ENCODE measurements around the gene ASGR1.

Gene ASGR1

GRCh38 chr17:7211491-7212273, 32.5 kb upstream of the ASGR1 start:
- Histone ChIP-seq H3K79me2 (ENCODE audit: insufficient read depth, low read length) (peaks cover 17% of the 10 kb centered on the region), H4K20me1 (ENCODE audit: insufficient read depth, low read length) (no peaks in the 10 kb centered on the region), H2AFZ (ENCODE audit: low read depth, low read length) (no peak overlapping the region), H3K27me3 (ENCODE audit: insufficient read depth, low read length, poor library complexity) (no peaks in the 10 kb centered on the region), H3K9me3 (ENCODE audit: insufficient read depth, low read length, severe bottlenecking) (no peaks in the 10 kb centered on the region), H3K4me3 (ENCODE audit: low read depth in 1 of 2, low read length in 2 of 2) (no peak overlapping the region), H3K36me3 (ENCODE audit: insufficient read depth, low read length) (no peaks in the 10 kb centered on the region), H3K4me2 (ENCODE audit: insufficient read depth, low read length) (no peak overlapping the region), H3K9ac (ENCODE audit: low read depth, low read length) (no peak overlapping the region), H3K4me1 (ENCODE audit: insufficient read depth, low read length) (peaks cover 36% of the 10 kb centered on the region), H3K27ac (ENCODE audit: low read length) (no peak overlapping the region)
- no peak for DNase-seq
- ATAC-seq (ENCODE audit: insufficient read depth, low read depth), result no peak
- TF ChIP-seq EZH2 (IDR thresholded peaks at IDR 0.05; ENCODE audit: borderline replicate concordance, low read depth, low read length, severe bottlenecking), result no peak
- TF ChIP-seq, protein P1, sequence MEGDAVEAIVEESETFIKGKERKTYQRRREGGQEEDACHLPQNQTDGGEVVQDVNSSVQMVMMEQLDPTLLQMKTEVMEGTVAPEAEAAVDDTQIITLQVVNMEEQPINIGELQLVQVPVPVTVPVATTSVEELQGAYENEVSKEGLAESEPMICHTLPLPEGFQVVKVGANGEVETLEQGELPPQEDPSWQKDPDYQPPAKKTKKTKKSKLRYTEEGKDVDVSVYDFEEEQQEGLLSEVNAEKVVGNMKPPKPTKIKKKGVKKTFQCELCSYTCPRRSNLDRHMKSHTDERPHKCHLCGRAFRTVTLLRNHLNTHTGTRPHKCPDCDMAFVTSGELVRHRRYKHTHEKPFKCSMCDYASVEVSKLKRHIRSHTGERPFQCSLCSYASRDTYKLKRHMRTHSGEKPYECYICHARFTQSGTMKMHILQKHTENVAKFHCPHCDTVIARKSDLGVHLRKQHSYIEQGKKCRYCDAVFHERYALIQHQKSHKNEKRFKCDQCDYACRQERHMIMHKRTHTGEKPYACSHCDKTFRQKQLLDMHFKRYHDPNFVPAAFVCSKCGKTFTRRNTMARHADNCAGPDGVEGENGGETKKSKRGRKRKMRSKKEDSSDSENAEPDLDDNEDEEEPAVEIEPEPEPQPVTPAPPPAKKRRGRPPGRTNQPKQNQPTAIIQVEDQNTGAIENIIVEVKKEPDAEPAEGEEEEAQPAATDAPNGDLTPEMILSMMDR (IDR thresholded peaks at IDR 0.05; ENCODE audit: borderline replicate concordance, extremely low read depth, low read length, poor library complexity, severe bottlenecking), result no peak

GRCh38 chr17:7208754-7209460, 29.7 kb upstream of the ASGR1 start:
- ATAC-seq (ENCODE audit: insufficient read depth, low read depth) (no peak), DNase-seq (no peak)
- no peak for TF ChIP-seq EZH2 (IDR thresholded peaks at IDR 0.05; ENCODE audit: borderline replicate concordance, low read depth, low read length, severe bottlenecking)
- no peaks in the 10 kb centered on the region; the same call in 1 of the 2 replicates for H3K36me3 ChIP-seq (ENCODE audit: insufficient read depth, low read length)
- H2AFZ ChIP-seq (ENCODE audit: low read depth, low read length), result no peak overlapping the region
- no peak overlapping the region for H3K4me2 ChIP-seq (ENCODE audit: insufficient read depth, low read length)
- peaks cover 8% of the 10 kb centered on the region for H3K79me2 ChIP-seq (ENCODE audit: insufficient read depth, low read length)
- no peaks in the 10 kb centered on the region for H3K9me3 ChIP-seq (ENCODE audit: insufficient read depth, low read length, severe bottlenecking)
- no peak overlapping the region for H3K27ac ChIP-seq (ENCODE audit: low read length)
- H3K9ac ChIP-seq (ENCODE audit: low read depth, low read length), result no peak overlapping the region
- H3K4me1 ChIP-seq (ENCODE audit: insufficient read depth, low read length), result peaks cover 26% of the 10 kb centered on the region
- no peaks in the 10 kb centered on the region for H4K20me1 ChIP-seq (ENCODE audit: insufficient read depth, low read length)
- no peaks in the 10 kb centered on the region for H3K27me3 ChIP-seq (ENCODE audit: insufficient read depth, low read length, poor library complexity)
- no peak overlapping the region for H3K4me3 ChIP-seq (ENCODE audit: low read depth in 1 of 2, low read length in 2 of 2)

DNA sequence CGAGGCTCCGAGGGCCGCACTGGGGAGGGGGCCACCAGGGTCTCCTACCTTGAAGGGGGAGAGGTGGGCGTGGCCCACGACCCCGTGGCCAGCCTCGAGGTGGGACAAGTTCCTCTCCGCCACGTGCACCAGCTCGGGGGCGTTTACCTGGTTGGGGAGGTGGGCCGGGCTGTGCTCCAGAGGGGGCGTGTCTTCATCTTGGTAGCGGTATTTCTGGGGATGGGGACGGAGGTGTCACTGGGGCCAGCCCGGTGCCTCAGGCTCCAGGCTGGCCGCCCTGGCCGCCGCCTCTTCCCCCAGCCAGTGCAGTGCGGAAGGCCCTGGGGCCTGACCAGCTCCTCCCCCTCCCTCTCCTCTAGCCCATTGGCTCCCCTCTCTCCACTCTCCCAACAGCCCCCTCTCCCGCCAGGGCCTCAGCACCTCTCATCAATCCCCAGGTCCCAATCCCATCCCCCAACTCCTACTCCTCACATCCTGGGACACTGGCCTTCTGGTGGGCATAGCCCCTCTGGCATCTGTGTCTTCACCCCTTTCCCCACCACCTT, 28.9 kb upstream of the ASGR1 start:
- ATAC-seq (ENCODE audit: insufficient read depth, low read depth), result no peak
- Histone ChIP-seq H3K27ac (ENCODE audit: low read length) (no peak overlapping the region), H3K27me3 (ENCODE audit: insufficient read depth, low read length, poor library complexity) (no peaks in the 10 kb centered on the region), H3K79me2 (ENCODE audit: insufficient read depth, low read length) (peaks cover 8% of the 10 kb centered on the region), H3K4me2 (ENCODE audit: insufficient read depth, low read length) (no peak overlapping the region), H2AFZ (ENCODE audit: low read depth, low read length) (no peak overlapping the region), H4K20me1 (ENCODE audit: insufficient read depth, low read length) (no peaks in the 10 kb centered on the region), H3K4me3 (ENCODE audit: low read depth in 1 of 2, low read length in 2 of 2) (no peak overlapping the region), H3K4me1 (ENCODE audit: insufficient read depth, low read length) (peaks cover 19% of the 10 kb centered on the region), H3K9ac (ENCODE audit: low read depth, low read length) (no peak overlapping the region), H3K9me3 (ENCODE audit: insufficient read depth, low read length, severe bottlenecking) (no peaks in the 10 kb centered on the region), H3K36me3 (ENCODE audit: insufficient read depth, low read length) (peaks cover 8% of the 10 kb centered on the region)
- no peak for TF ChIP-seq EZH2 (IDR thresholded peaks at IDR 0.05; ENCODE audit: borderline replicate concordance, low read depth, low read length, severe bottlenecking)
- TF ChIP-seq, protein P1 (IDR thresholded peaks at IDR 0.05; ENCODE audit: borderline replicate concordance, extremely low read depth, low read length, poor library complexity, severe bottlenecking), result no peak
- DNase-seq, result no peak

Data from DND-41 (cell line).